ENCODE measurements around the gene FHIT. TPM values are rescaled to one million over a fixed set of nuclear protein-coding genes. Genes with fewer than 3 reads are reported as not detected.

The FHIT gene
- total RNA-seq, 1 experiment from 2014 or later, result 9.8 TPM

GRCh38 chr3:60114191-60114590, 1137.1 kb downstream of the FHIT start:
- CTCF ChIA-PET, result no interaction called here

GRCh38 chr3:60107275-60107674, 1144.0 kb downstream of the FHIT start:
- no peaks in the 10 kb centered on the region for H4K20me1 ChIP-seq (ENCODE audit: insufficient read depth)
- no peaks in the 10 kb centered on the region for H3K9me3 ChIP-seq (ENCODE audit: insufficient read depth, low read depth)
- intact Hi-C loops (cut with micrococcal nuclease; ENCODE audit: unreplicated experiment), result no loop called here
- TF ChIP-seq EZH2 (IDR thresholded peaks at IDR 0.05; ENCODE audit: low read depth) (no peak), CTCF (conservative IDR thresholded peaks at IDR 0.05) (no peak)
- no peak for DNase-seq
- no peak overlapping the region for H2AFZ ChIP-seq
- no peak overlapping the region for H3K4me3 ChIP-seq
- H3K4me1 ChIP-seq (replicated peaks; ENCODE audit: insufficient read depth), result no peaks in the 10 kb centered on the region
- no peaks in the 10 kb centered on the region for H3K9me2 ChIP-seq (ENCODE audit: insufficient read depth)
- no peaks in the 10 kb centered on the region for H3K36me3 ChIP-seq (ENCODE audit: low read depth)
- no peaks in the 10 kb centered on the region for H3K27me3 ChIP-seq (ENCODE audit: insufficient read depth, low read depth)
- H3F3A ChIP-seq (ENCODE audit: insufficient read depth, low read depth), result no peaks in the 10 kb centered on the region
- no peaks in the 10 kb centered on the region for H3K79me2 ChIP-seq (ENCODE audit: low read depth)
- no TSS peak for BruUV-seq (replicated peaks)
- no peak overlapping the region for H3K4me2 ChIP-seq
- ChIA-PET CTCF (interaction anchor here (0.6 kb wide), 1 partner anchor 1650 kb away, joined by 3 read pairs; no protein-coding TSS in a partner anchor), POLR2A (ENCODE audit: unreplicated experiment) (no interaction called here)
- no peak overlapping the region for H3K27ac ChIP-seq

More at GRCh38 chr3:60114191-60114590, 1137.1 kb downstream of the FHIT start:
- H3K27ac ChIP-seq, result no peak overlapping the region
- no peak for DNase-seq
- no peaks in the 10 kb centered on the region for H3K36me3 ChIP-seq (ENCODE audit: low read depth)
- intact Hi-C loops (cut with micrococcal nuclease; ENCODE audit: unreplicated experiment), result no loop called here
- no peak overlapping the region for H3K4me2 ChIP-seq
- H3K79me2 ChIP-seq (ENCODE audit: low read depth), result no peaks in the 10 kb centered on the region
- H3K27me3 ChIP-seq (ENCODE audit: insufficient read depth, low read depth), result no peaks in the 10 kb centered on the region
- H3K9me3 ChIP-seq (ENCODE audit: insufficient read depth, low read depth), result no peaks in the 10 kb centered on the region
- POLR2A ChIA-PET (ENCODE audit: unreplicated experiment), result no interaction called here
- TF ChIP-seq CTCF (conservative IDR thresholded peaks at IDR 0.05) (no peak), EZH2 (IDR thresholded peaks at IDR 0.05; ENCODE audit: low read depth) (no peak)
- H2AFZ ChIP-seq, result no peak overlapping the region
- no peaks in the 10 kb centered on the region for H3K9me2 ChIP-seq (ENCODE audit: insufficient read depth)
- H3K4me1 ChIP-seq (replicated peaks; ENCODE audit: insufficient read depth), result no peaks in the 10 kb centered on the region
- no TSS peak for BruUV-seq (replicated peaks)
- H4K20me1 ChIP-seq (ENCODE audit: insufficient read depth), result no peaks in the 10 kb centered on the region
- H3K4me3 ChIP-seq, result no peak overlapping the region
- H3F3A ChIP-seq (ENCODE audit: insufficient read depth, low read depth), result no peaks in the 10 kb centered on the region

GRCh38 chr3:60102154-60102553, 1149.1 kb downstream of the FHIT start:
- Histone ChIP-seq H3K9me2 (ENCODE audit: insufficient read depth) (no peaks in the 10 kb centered on the region), H3K27ac (no peak overlapping the region), H2AFZ (no peak overlapping the region), H3F3A (ENCODE audit: insufficient read depth, low read depth) (no peaks in the 10 kb centered on the region), H3K27me3 (ENCODE audit: insufficient read depth, low read depth) (no peaks in the 10 kb centered on the region), H3K79me2 (ENCODE audit: low read depth) (no peaks in the 10 kb centered on the region), H3K36me3 (ENCODE audit: low read depth) (no peaks in the 10 kb centered on the region), H3K4me1 (replicated peaks; ENCODE audit: insufficient read depth) (no peaks in the 10 kb centered on the region), H3K4me3 (no peak overlapping the region), H4K20me1 (ENCODE audit: insufficient read depth) (no peaks in the 10 kb centered on the region), H3K9me3 (ENCODE audit: insufficient read depth, low read depth) (no peaks in the 10 kb centered on the region), H3K4me2 (no peak overlapping the region)
- intact Hi-C loops (cut with micrococcal nuclease; ENCODE audit: unreplicated experiment), result no loop called here
- TF ChIP-seq CTCF (conservative IDR thresholded peaks at IDR 0.05), result no peak
- TF ChIP-seq EZH2 (IDR thresholded peaks at IDR 0.05; ENCODE audit: low read depth), result no peak
- BruUV-seq (replicated peaks), result no TSS peak
- ChIA-PET POLR2A (ENCODE audit: unreplicated experiment) (no interaction called here), CTCF (no interaction called here)
- DNase-seq, result no peak

Measured in PC-9 (cell line).